OCI-LY1 (cell line): Measurements from ENCODE around the gene WDFY2.

Experiments used
- EZH2 ChIP-seq: fragments of 200-600 bp; sonication (generic), shearing (Covaris generic); IDR thresholded peaks from 2 replicates; pipeline ENCODE4 v1.8.0; 2017; ENCODE audit warnings: borderline replicate concordance, mixed run types, mild to moderate bottlenecking, antibody characterized with exemption, low read length, moderate library complexity, mixed read lengths
- TF ChIP-seq, protein P1 (sequence below): fragments of 200-600 bp; sonication (generic), shearing (Covaris generic); IDR thresholded peaks from 2 replicates; pipeline ENCODE4 v1.5.1; 2017; ENCODE audit warnings: mild to moderate bottlenecking, antibody characterized with exemption, low read length, moderate library complexity, mixed read lengths

DNA sequence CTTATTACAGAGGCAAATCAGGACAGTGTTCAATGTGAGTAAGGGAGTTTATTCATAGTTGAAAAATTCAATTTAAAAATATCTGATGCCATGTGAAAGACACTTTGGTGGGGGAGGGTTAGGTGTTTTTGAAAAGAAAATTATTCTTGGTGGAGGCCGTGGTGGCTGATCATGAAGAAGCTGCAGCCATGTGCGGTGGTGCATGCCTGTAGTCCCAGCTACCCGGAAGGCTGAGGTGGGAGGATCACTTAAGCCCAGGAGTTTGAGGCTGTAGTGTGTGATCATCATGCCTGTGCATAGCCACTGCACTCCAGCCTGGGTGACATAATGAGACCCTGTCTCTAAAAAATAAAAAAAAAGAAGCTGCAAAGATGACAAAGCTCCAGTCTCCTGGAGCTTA, 28.6 kb downstream of the WDFY2 start:
- TF ChIP-seq, protein P1, sequence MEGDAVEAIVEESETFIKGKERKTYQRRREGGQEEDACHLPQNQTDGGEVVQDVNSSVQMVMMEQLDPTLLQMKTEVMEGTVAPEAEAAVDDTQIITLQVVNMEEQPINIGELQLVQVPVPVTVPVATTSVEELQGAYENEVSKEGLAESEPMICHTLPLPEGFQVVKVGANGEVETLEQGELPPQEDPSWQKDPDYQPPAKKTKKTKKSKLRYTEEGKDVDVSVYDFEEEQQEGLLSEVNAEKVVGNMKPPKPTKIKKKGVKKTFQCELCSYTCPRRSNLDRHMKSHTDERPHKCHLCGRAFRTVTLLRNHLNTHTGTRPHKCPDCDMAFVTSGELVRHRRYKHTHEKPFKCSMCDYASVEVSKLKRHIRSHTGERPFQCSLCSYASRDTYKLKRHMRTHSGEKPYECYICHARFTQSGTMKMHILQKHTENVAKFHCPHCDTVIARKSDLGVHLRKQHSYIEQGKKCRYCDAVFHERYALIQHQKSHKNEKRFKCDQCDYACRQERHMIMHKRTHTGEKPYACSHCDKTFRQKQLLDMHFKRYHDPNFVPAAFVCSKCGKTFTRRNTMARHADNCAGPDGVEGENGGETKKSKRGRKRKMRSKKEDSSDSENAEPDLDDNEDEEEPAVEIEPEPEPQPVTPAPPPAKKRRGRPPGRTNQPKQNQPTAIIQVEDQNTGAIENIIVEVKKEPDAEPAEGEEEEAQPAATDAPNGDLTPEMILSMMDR = no peak
- TF ChIP-seq EZH2 = no peak
